ENCODE data around the gene PTPRS. TPM values are rescaled to one million over a fixed set of nuclear protein-coding genes. Genes with fewer than 3 reads are reported as not detected.

The PTPRS gene
- total and polyA plus RNA-seq, 2 of the 8 experiments (the other 6 are each of a cell fraction or from before 2014, with no cell fraction given): 96.8 to 223 TPM

GRCh38 chr19:5340637-5341447 lies at the start of gene PTPRS (continued):
- TF ChIP-seq SIN3A (conservative IDR thresholded peaks at IDR 0.05 in 1 of 2, IDR thresholded peaks at IDR 0.05 in 1 of 2; ENCODE audit: low read depth in 1 of 2, low read length in 2 of 2) (no peak), USF2 (IDR thresholded peaks at IDR 0.05; ENCODE audit: low read length) (peak; percentile 96), ZNF274 (IDR thresholded peaks at IDR 0.05; ENCODE audit: borderline replicate concordance, extremely low read depth, low read length) (no peak), NRF1 (IDR thresholded peaks at IDR 0.05; ENCODE audit: low read depth, low read length) (peak; percentile 59), ASH2L (IDR thresholded peaks at IDR 0.05; ENCODE audit: low read length) (peak; percentile 24), MAFK (IDR thresholded peaks at IDR 0.05; ENCODE audit: low read depth, low read length) (no peak), POU5F1 (IDR thresholded peaks at IDR 0.05; ENCODE audit: low read depth, low read length) (no peak), TBP (IDR thresholded peaks at IDR 0.05; ENCODE audit: low read depth, low read length) (peak; percentile 59; the same call in 1 of the 2 replicates), RAD21 (IDR thresholded peaks at IDR 0.05 in 1 of 2, conservative IDR thresholded peaks at IDR 0.05 in 1 of 2; ENCODE audit: low read depth in 2 of 2, low read length in 2 of 2) (no peak), TCF12 (IDR thresholded peaks at IDR 0.05; ENCODE audit: low read depth, low read length) (0 out of 2 replicates have a peak, but pooled peaks have one; percentile 36), BACH1 (IDR thresholded peaks at IDR 0.05; ENCODE audit: low read length) (no peak), RNF2 (IDR thresholded peaks at IDR 0.05; ENCODE audit: borderline replicate concordance, low read depth, low read length, missing control alignments, poor library complexity, severe bottlenecking) (peak; percentile 79), TEAD4 (IDR thresholded peaks at IDR 0.05; ENCODE audit: low read depth, low read length) (peak; percentile 27; the same call in 1 of the 2 replicates), SP4 (IDR thresholded peaks at IDR 0.05; ENCODE audit: low read length) (no peak), GTF2F1 (IDR thresholded peaks at IDR 0.05; ENCODE audit: borderline replicate concordance, low read depth, low read length) (0 out of 2 replicates have a peak, but pooled peaks have one; percentile 15), CTCF (IDR thresholded peaks at IDR 0.05; ENCODE audit: control extremely low read depth in 1 of 3, insufficient read depth in 1 of 3, low read depth in 1 of 3, low read length in 3 of 3) (no peak), PHF8 (conservative IDR thresholded peaks at IDR 0.05; ENCODE audit: low read depth, low read length) (peak; percentile 87), JUND (IDR thresholded peaks at IDR 0.05; ENCODE audit: low read length) (peak; percentile 89), SP1 (IDR thresholded peaks at IDR 0.05; ENCODE audit: low read depth, low read length) (0 out of 2 replicates have a peak, but pooled peaks have one; percentile 41), RBBP5 (IDR thresholded peaks at IDR 0.05; ENCODE audit: borderline replicate concordance, low read depth, low read length) (no peak)

Data from H1 (cell line).